ENCODE results near the gene PRR30. TPM values are rescaled to one million over a fixed set of nuclear protein-coding genes. Genes with fewer than 3 reads are reported as not detected.
A peak's percentile ranks its signal among the peaks of the same experiment; 100 is the strongest.
"Not testable (repeated sequence)": the region's sequence is repeated elsewhere in the genome, so short reads cannot be mapped to it uniquely, and the experiment has no call there.

The PRR30 gene
- total RNA-seq, 1 donor from 2014 or later: not detected

DNA sequence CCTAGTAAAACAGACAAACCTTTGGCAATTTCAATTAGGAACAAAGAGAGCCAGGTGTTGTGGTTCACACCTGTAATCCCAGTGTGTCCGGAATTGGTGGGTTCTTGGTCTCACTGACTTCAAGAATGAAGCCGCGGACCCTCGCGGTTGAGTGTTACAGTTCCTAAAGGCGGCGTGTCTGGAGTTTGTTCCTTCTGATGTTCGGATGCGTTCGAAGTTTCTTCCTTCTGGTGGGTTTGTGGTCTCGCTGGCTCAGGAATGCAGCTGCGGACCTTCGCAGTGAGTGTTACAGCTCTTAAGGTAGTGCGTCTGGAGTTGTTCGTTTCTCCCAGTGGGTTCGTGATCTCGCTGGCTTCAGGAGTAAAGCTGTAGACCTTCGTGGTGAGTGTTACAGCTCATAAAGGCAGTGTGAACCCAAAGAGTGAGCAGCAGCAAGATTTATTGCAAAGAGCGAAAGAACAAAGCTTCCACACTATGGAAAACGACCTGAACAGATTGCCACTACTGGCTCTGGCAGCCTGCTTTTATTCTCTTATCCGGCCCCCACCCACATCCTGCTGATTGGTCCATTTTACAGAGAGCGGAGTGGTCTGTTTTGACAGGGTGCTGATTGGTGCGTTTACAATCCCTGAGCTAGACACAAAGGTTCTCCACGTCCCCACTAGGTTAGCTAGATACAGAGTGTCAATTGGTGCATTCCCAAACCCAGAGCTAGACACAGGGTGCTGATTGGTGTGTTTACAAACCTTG lies 28.4 kb downstream of the PRR30 start:
- H3K27ac Mint-ChIP-seq; intact Hi-C loops (cut with micrococcal nuclease): not testable (repeated sequence)

DNA sequence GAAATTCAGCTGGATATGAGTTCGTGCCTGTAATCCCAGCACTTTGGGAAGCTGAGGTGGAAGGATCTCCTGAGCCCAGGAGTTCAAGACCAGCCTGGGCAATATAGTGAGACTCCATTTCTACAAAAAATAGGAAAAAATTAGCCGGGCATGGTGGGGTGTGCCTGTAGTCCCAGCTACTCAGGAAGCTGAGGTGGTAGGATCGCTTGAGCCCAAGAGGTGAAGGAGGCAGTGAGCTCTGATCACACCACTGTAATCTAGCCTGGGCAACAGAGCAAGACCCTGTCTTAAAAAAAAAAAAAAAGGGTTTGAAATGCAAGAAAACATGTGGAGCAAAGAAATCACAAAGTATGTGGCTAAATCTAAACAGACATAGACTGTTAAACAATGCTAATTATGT lies 30.1 kb downstream of the PRR30 start:
- intact Hi-C loops (cut with micrococcal nuclease): no loop called here
- Mint-ChIP-seq H3K4me3 (no peak overlapping the region), H3K9me3 (no peaks in the 10 kb centered on the region), H3K4me1 (peaks cover 2% of the 10 kb centered on the region), H3K27me3 (peaks cover 5% of the 10 kb centered on the region), H3K27ac (no peak overlapping the region), H3K36me3 (ENCODE audit: low read depth) (no peaks in the 10 kb centered on the region)
- DNase-seq: no peak

More for the DNA sequence above, 28.4 kb downstream of the PRR30 start:
- H3K27me3 Mint-ChIP-seq: peaks cover 11% of the 10 kb centered on the region
- not testable (repeated sequence) for H3K36me3 Mint-ChIP-seq (ENCODE audit: low read depth); H3K4me1 Mint-ChIP-seq; H3K9me3 Mint-ChIP-seq; H3K4me3 Mint-ChIP-seq; DNase-seq

DNA sequence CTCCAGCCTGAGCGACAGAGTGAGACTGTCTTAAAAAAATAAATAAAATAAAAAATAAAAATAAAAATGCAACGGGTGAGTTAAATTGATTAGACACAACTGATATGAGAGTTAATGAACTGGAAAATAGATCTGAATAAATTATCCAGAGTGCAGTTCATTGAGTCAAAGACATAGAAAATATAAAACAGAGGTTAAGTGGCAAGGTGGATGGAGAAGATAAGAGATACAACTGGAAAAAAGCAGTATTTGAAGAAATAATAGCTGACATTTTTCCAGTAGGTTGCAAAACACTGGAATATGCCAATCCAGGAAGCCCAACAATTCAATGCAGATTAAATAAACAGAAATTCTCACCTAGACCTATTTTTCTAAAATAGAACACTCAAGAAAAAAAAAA lies 31.0 kb downstream of the PRR30 start:
- H3K36me3 Mint-ChIP-seq (ENCODE audit: low read depth): no peaks in the 10 kb centered on the region

DNA sequence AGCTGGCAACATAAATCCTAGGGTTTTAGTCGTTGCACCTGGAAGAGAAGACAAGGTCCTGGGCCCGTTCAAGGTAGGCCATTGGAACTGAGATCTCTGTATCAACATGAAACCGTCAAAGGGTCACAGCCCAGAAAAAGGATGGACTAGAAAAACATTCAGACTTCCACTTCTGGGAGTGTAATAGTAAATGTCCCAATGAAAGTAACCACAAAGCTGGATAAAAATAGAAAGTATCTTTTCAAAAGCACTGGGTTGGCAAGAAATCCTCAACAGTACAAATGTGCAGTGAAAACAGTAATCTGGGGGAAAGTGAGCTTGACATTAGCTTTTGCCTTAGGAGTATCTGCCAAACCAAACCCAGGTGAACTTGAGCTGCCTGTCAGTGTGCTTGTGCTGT lies 33.2 kb downstream of the PRR30 start:
- Mint-ChIP-seq H3K27me3 (peaks cover 5% of the 10 kb centered on the region), H3K9me3 (no peaks in the 10 kb centered on the region), H3K4me3 (no peak overlapping the region), H3K36me3 (ENCODE audit: low read depth) (no peaks in the 10 kb centered on the region), H3K27ac (no peak overlapping the region), H3K4me1 (peaks cover 2% of the 10 kb centered on the region)
- DNase-seq: no peak
- intact Hi-C loops (cut with micrococcal nuclease): no loop called here

More for the DNA sequence above, 31.0 kb downstream of the PRR30 start:
- no peak overlapping the region for H3K27ac Mint-ChIP-seq
- H3K4me1 Mint-ChIP-seq: peaks cover 2% of the 10 kb centered on the region
- no peak for DNase-seq
- intact Hi-C loops (cut with micrococcal nuclease): no loop called here
- H3K4me3 Mint-ChIP-seq: no peak overlapping the region
- H3K27me3 Mint-ChIP-seq: peaks cover 5% of the 10 kb centered on the region
- H3K9me3 Mint-ChIP-seq: no peaks in the 10 kb centered on the region

DNA sequence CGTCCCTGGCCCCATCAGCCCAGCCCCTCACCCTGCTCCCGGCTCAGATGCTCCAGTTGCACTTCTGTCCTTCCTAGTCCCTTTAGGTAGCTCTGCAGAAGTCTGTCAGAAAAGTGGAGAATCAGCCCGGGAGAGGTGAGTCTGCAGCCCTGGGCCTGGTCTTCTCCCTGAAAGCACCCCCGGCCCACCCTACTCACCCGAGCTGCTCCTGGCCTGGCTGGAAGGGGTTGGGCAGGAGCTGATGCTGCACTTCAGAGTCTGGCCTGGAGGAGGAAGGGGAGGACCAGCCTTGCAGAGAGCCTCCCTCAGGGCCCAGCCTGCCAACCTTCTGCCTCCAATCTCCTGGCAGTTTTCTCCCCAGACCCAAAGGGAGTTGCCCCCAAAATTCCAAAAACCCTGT lies 36.9 kb downstream of the PRR30 start:
- H3K27ac Mint-ChIP-seq: no peak overlapping the region
- peaks cover 2% of the 10 kb centered on the region for H3K4me1 Mint-ChIP-seq
- peaks cover 3% of the 10 kb centered on the region for H3K36me3 Mint-ChIP-seq (ENCODE audit: low read depth)
- intact Hi-C loops (cut with micrococcal nuclease): no loop called here
- H3K9me3 Mint-ChIP-seq: no peaks in the 10 kb centered on the region
- no peaks in the 10 kb centered on the region for H3K27me3 Mint-ChIP-seq
- no peak overlapping the region for H3K4me3 Mint-ChIP-seq
- no peak for DNase-seq

DNA sequence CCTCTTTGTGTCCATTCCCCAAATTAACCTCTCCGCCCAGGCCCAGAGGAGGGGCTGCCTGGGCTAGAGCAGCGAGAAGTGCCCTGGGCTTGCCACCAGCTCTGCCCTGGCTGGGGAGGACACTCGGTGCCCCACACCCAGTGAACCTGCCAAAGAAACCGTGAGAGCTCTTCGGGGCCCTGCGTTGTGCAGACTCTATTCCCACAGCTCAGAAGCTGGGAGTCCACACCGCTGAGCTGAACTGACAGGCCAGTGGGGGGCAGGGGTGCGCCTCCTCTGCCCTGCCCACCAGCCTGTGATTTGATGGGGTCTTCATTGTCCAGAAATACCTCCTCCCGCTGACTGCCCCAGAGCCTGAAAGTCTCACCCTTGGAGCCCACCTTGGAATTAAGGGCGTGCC lies 39.2 kb downstream of the PRR30 start:
- DNase-seq: no peak
- intact Hi-C loops (cut with micrococcal nuclease): no loop called here
- no peak overlapping the region for H3K27ac Mint-ChIP-seq

DNA sequence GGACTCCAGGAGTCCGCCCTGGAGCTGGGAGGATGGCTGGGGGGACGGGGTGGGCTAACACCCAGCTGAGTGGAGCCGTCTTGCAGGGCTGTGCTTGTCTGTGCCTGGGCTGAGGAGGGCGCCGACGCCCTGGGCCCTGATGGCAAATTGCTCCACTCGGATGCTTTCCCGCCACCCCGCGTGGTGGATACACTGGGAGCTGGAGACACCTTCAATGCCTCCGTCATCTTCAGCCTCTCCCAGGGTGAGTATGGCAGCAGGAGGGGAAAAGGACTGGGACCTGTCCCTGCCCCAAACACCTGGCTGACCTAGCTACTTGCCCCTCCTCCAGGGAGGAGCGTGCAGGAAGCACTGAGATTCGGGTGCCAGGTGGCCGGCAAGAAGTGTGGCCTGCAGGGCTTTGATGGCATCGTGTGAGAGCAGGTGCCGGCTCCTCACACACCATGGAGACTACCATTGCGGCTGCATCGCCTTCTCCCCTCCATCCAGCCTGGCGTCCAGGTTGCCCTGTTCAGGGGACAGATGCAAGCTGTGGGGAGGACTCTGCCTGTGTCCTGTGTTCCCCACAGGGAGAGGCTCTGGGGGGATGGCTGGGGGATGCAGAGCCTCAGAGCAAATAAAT lies 39.8 kb downstream of the PRR30 start:
- peaks cover 15% of the 10 kb centered on the region for H3K4me1 Mint-ChIP-seq
- H3K4me3 Mint-ChIP-seq: no peak overlapping the region
- H3K27ac Mint-ChIP-seq: no peak overlapping the region
- no peak for DNase-seq
- intact Hi-C loops (cut with micrococcal nuclease): no loop called here
- no peaks in the 10 kb centered on the region for H3K9me3 Mint-ChIP-seq
- no peaks in the 10 kb centered on the region for H3K27me3 Mint-ChIP-seq
- H3K36me3 Mint-ChIP-seq (ENCODE audit: low read depth): peaks cover 3% of the 10 kb centered on the region

More for the DNA sequence above, 39.2 kb downstream of the PRR30 start:
- peaks cover 15% of the 10 kb centered on the region for H3K4me1 Mint-ChIP-seq
- no peaks in the 10 kb centered on the region for H3K9me3 Mint-ChIP-seq
- peaks cover 3% of the 10 kb centered on the region for H3K36me3 Mint-ChIP-seq (ENCODE audit: low read depth)
- no peak overlapping the region for H3K4me3 Mint-ChIP-seq
- no peaks in the 10 kb centered on the region for H3K27me3 Mint-ChIP-seq

DNA sequence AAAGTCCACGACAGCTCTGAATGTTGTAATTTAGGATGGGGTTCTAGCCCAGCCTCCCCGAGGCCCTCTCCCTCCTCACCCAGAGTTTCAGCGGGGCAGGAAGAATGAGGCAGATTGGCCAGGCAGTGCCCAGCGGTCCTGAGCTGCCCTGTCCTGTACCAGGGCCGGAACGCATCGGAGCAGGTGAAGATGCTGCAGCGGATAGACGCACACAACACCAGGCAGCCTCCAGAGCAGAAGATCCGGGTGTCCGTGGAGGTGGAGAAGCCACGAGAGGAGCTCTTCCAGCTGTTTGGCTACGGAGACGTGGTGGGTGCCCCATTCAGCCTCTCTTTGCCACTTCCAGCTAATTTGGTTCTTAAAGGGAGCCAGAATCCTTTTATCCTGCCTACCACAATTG lies 41.9 kb downstream of the PRR30 start:
- no peak for DNase-seq
- Mint-ChIP-seq H3K27ac (no peak overlapping the region), H3K4me1 (peaks cover 15% of the 10 kb centered on the region), H3K36me3 (ENCODE audit: low read depth) (peaks cover 3% of the 10 kb centered on the region), H3K4me3 (no peak overlapping the region), H3K27me3 (no peaks in the 10 kb centered on the region), H3K9me3 (no peaks in the 10 kb centered on the region)
- intact Hi-C loops (cut with micrococcal nuclease): no loop called here

DNA sequence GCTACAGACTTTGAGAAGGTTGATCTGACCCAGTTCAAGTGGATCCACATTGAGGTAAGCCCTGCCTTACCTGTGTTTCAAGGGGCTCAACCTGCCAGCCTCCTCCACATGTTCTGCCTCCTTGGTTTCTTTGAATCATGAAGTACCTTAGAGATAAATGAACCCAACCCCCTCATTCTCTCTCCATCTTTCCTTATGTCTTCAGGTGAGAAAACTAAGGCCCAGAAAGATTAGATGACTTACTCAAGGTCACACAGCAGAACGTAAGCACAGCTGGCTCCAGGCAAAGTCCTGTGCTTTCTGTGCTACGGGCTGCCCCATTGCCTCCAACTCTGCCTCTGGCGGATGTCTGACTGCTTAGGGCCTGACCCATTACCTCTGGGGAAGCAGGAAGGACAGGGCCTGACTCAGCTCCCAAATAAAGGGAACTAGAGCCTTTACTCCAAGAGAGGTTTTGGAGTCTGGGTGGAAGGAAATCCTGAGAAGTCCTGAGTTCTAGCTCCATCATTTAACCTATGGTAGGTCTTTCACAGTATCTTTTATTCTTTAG lies 42.4 kb downstream of the PRR30 start:
- Mint-ChIP-seq H3K4me1 (peaks cover 15% of the 10 kb centered on the region), H3K9me3 (no peaks in the 10 kb centered on the region), H3K27ac (peak overlapping the region; percentile 52), H3K4me3 (no peak overlapping the region), H3K36me3 (ENCODE audit: low read depth) (peaks cover 3% of the 10 kb centered on the region), H3K27me3 (no peaks in the 10 kb centered on the region)
- intact Hi-C loops (cut with micrococcal nuclease): no loop called here
- no peak for DNase-seq

DNA sequence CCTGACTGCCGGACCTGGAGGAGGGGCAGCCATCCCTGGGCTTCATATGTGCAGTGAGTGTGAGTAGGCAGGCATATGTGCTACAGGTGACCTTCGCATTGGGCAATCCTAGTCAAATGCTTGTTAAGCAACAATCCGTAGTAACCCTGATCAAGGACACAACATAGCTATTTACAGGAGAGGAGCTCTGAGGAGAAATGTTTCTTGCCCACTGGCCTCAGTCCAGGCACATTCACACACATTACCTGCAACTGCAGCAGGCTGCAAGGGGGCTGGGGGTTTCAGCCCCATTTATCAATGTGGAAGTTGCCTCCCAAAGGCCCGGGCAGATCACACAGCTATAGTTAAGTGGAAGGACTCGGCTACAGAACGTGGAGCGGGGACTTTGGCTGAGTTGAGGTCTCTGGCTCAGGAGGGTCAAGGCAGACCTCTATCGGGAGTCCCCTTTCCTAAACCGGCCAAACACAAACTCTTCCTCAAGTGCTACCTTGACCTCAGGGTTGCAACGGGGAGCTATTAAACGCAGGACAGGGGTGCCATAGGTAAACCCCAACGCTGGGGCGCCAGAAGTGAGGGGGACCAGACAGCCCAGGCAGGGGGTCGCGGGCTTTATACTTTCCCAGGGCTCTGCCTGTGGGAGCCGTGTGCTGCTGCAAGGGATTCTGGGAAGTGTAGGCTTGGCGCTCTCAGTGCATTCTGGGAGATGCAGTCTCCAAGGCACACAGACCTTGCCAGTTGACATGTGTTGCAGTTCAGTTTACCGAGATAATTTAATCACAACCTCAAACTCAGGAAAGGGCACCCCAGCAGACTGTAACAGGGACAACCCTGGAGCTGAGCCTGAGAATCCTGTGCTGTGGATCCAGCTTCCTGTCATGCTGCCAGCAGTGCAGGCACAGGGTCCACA lies 43.2 kb downstream of the PRR30 start:
- peak overlapping the region; percentile 71 for H3K4me3 Mint-ChIP-seq
- H3K27ac Mint-ChIP-seq: peak overlapping the region; percentile 48
- peaks cover 3% of the 10 kb centered on the region for H3K36me3 Mint-ChIP-seq (ENCODE audit: low read depth)

DNA sequence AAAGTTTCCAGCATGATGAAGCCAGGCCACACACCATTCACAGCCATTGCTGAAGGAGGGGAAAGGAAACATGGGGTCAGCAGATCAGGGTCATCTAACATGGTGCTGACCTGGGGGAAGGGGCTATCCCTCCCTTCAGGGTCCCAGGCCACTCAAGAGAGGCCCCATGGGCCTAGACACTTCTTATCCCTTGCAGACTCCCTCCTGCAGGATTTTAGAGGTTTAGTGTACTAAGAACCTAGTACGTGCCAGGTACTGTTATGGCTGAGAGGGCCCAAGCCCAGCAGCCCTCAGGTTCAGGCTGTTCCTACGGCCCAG lies 43.8 kb downstream of the PRR30 start:
- Mint-ChIP-seq H3K4me3 (no peak overlapping the region), H3K9me3 (no peaks in the 10 kb centered on the region), H3K4me1 (peaks cover 15% of the 10 kb centered on the region), H3K27ac (no peak overlapping the region), H3K36me3 (ENCODE audit: low read depth) (peaks cover 3% of the 10 kb centered on the region), H3K27me3 (no peaks in the 10 kb centered on the region)
- intact Hi-C loops (cut with micrococcal nuclease): no loop called here
- DNase-seq: no peak

More for the DNA sequence above, 43.2 kb downstream of the PRR30 start:
- Mint-ChIP-seq H3K4me1 (peaks cover 15% of the 10 kb centered on the region), H3K9me3 (no peaks in the 10 kb centered on the region), H3K27me3 (no peaks in the 10 kb centered on the region)
- DNase-seq: peak; percentile 85
- intact Hi-C loops (cut with micrococcal nuclease): no loop called here

DNA sequence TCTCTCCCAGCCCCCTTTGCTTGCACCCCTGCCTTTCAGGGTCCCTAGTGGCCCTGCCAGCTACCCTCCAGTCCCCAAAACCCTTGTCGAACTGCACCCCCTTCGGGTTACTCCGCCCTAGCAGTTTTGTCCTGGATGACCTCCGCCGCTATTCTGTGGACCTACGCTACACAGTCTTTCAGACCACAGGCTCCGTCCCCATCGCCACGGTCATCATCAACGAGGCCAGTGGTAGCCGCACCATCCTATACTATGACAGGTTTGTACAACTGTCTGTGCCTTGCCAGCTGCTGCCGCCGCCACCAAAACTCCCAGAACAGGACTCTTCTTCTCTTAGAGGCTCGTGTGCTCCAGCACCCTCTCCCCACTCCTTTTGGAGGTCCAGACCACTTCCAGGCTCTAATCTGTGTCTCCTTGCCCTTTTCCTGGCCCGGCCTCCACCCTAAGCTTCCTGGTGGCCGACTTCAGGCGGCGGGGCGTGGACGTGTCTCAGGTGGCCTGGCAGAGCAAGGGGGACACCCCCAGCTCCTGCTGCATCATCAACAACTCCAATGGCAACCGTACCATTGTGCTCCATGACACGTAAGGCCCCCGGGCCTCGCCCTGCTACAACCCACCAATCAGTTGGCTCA lies 44.7 kb downstream of the PRR30 start:
- no peaks in the 10 kb centered on the region for H3K9me3 Mint-ChIP-seq
- intact Hi-C loops (cut with micrococcal nuclease): no loop called here
- peaks cover 16% of the 10 kb centered on the region for H3K4me1 Mint-ChIP-seq
- no peak overlapping the region for H3K27ac Mint-ChIP-seq
- no peak for DNase-seq
- no peaks in the 10 kb centered on the region for H3K27me3 Mint-ChIP-seq
- H3K36me3 Mint-ChIP-seq (ENCODE audit: low read depth): peaks cover 2% of the 10 kb centered on the region
- H3K4me3 Mint-ChIP-seq: no peak overlapping the region

DNA sequence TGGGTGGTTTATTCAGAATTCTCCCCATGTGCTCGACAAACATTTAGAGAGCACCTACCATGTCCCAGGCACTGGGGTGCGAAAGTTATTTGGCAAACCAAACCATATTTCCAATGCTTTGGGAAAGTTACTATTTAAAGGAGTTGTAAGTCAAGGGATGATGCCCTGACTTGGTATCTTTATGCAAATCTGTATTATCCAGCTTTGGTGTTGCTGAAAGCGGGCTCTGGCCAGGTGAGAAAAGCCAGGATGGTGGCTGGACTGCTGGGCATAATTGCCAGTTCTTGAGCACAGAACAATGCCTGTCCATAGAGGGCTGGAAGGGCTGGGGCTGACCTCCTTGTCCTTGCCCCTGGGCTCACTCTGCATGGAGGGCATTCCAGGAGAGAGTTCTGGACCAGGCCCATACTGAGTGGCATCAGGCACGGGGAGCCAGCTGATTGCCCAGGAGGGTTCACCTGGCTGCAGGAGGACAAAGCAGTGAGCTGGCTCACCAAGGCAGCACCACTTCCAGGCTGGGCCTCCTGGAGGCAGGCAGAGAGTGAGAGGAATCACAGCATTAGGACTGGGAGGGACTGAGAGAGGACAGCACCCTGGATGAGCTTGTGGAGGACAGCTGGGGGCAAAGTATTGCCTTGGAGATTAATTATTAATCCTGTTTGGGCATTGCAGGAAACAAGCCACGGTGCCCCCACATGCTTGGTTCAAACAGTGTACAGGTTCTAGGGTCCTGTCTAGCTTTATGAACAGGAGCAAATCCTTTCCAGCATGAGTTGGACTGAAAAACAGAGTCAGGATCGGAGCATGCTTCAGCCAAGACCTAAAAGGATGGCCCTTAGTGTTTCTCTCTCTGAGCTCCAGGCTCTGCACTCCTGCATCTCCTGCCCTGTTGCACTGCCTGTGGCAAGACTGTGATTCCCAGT lies 45.5 kb downstream of the PRR30 start:
- H3K27ac Mint-ChIP-seq: no peak overlapping the region
- intact Hi-C loops (cut with micrococcal nuclease): no loop called here

More for the DNA sequence above, 45.5 kb downstream of the PRR30 start:
- Mint-ChIP-seq H3K4me1 (peaks cover 18% of the 10 kb centered on the region), H3K36me3 (ENCODE audit: low read depth) (no peaks in the 10 kb centered on the region), H3K4me3 (no peak overlapping the region), H3K27me3 (no peaks in the 10 kb centered on the region), H3K9me3 (no peaks in the 10 kb centered on the region)
- no peak for DNase-seq
